Testis (tissue), 3 donors: Measurements from ENCODE around the gene STX19. TPM values are rescaled to one million over a fixed set of nuclear protein-coding genes. Genes with fewer than 3 reads are reported as not detected.

Experiments used
- DNase-seq: peaks from one replicate; pipeline ENCODE4 v3.0.0-alpha.2; 2019
- H3K27ac ChIP-seq, 2 donors: fragments of 200-600 bp; sonication (generic); one replicate each; pipeline ENCODE4 v1.5.1; 2019
- H3K27me3 ChIP-seq: fragments of 200-600 bp; sonication (generic); one replicate; pipeline ENCODE4 v1.5.1; 2019
- H3K36me3 ChIP-seq: fragments of 200-600 bp; sonication (generic); one replicate; pipeline ENCODE4 v1.5.1; 2017; ENCODE audit warnings: low read depth; ENCODE audit errors: missing control alignments
- H3K4me1 ChIP-seq: fragments of 200-600 bp; sonication (generic); one replicate; pipeline ENCODE4 v1.5.1; 2019
- H3K4me3 ChIP-seq, 2 donors: fragments of 200-600 bp; sonication (generic); one replicate each; pipeline ENCODE4 v1.5.1; 2017 to 2019
- H3K9me3 ChIP-seq: fragments of 200-600 bp; sonication (generic); one replicate; pipeline ENCODE4 v1.5.1; 2017
- POLR2A ChIP-seq: fragments of 450-650 bp; IDR thresholded peaks from one replicate; pipeline ENCODE4 v1.6.1; 2017; ENCODE audit warnings: antibody characterized with exemption, mild to moderate bottlenecking, moderate library complexity
- WGBS, 2 donors: methylation state at CpG; one replicate each; pipeline ENCODE4 v1.1.5; 2018; 5-methylcytosine and 5-hydroxymethylcytosine counted together
- intact Hi-C: fragments of 100-400 bp; cut with DNase I; formaldehyde crosslinking; loops from one replicate; pipeline ENCODE4 v1.15.1; 2023; ENCODE audit warnings: low total_unique reads
- polyA plus RNA-seq: library from polyadenylated mRNA; stranded (reverse); fragments of 350-450 nt; fragmentation: Illumina TruSeq; extraction: RNeasy Lipid Tissue Mini Kit (QIAGEN cat#74804); gene quantifications from one replicate; pipeline ENCODE4 v1.2.3, GENCODE V29; 2014; ENCODE audit warnings: low read depth, low replicate concordance; ENCODE audit not compliant: insufficient read depth
- total RNA-seq, 2 donors: library from RNA; depleted of rRNA; stranded (reverse); fragments of >200 nt; gene quantifications; one replicate each; pipeline ENCODE4 v1.2.3, GENCODE V29; 2016
- TF ChIP-seq, protein P1 (sequence below), 3 experiments: fragments of 450-650 bp in 2 of 3; fragments of 200-600 bp in 1 of 3; sonication (generic) in 1 of 3; IDR thresholded peaks; one replicate each; pipeline ENCODE4 v1.5.1; 2016 to 2019; ENCODE audit warnings: antibody characterized with exemption in 3 of 3, mild to moderate bottlenecking in 2 of 3, moderate library complexity in 1 of 3

Gene STX19
- total and polyA plus RNA-seq, 3 donors from 2014 or later: 0.29 TPM; not detected in 2

DNA sequence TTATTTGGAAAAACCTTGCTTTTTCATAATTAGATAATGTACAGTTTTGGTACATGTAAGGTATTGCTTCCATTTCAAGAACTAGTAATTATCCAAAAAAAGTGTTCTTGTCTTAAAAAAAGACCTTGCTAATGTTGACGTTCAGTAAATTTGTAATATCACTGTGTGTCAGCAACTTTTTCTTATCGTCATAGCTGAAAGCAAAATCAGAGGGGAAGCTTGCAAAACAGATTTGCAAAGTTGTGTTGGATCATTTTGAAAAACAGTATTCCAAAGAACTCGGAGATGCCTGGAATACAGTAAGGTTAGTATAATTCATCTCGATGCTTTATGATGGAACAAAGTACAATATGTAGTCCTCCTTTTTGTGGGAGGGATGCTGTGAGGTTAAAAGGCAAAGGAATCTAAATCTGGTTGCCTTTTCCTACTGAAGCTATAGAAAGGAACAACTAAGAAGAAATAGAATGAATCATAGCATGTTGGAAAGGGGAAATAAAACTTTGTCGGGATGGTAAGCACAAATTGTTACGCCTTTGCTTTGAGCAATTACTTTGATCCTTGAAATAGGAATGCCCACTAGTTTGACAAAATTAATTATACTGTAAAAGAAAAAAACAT, 36.0 kb upstream of the STX19 start:
- 45 to 56% methylated on average over 6 of the region's 6 CpGs for WGBS, 2 donors
- Histone ChIP-seq H3K4me1 (peaks cover 20% of the 10 kb centered on the region), H3K27me3 (no peaks in the 10 kb centered on the region), H3K4me3 (no peak overlapping the region), H3K27ac (peak overlapping the region in 1 of 2 donors; percentile 97), H3K36me3 (no peaks in the 10 kb centered on the region), H3K9me3 (no peaks in the 10 kb centered on the region)
- TF ChIP-seq, protein P1, sequence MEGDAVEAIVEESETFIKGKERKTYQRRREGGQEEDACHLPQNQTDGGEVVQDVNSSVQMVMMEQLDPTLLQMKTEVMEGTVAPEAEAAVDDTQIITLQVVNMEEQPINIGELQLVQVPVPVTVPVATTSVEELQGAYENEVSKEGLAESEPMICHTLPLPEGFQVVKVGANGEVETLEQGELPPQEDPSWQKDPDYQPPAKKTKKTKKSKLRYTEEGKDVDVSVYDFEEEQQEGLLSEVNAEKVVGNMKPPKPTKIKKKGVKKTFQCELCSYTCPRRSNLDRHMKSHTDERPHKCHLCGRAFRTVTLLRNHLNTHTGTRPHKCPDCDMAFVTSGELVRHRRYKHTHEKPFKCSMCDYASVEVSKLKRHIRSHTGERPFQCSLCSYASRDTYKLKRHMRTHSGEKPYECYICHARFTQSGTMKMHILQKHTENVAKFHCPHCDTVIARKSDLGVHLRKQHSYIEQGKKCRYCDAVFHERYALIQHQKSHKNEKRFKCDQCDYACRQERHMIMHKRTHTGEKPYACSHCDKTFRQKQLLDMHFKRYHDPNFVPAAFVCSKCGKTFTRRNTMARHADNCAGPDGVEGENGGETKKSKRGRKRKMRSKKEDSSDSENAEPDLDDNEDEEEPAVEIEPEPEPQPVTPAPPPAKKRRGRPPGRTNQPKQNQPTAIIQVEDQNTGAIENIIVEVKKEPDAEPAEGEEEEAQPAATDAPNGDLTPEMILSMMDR (IDR thresholded peaks at IDR 0.05): no peak
- no peak for TF ChIP-seq POLR2A
- intact Hi-C loops: no loop called here
- DNase-seq: no peak

GRCh38 chr3:94063496-94064119, 35.2 kb upstream of the STX19 start:
- intact Hi-C loops: no loop called here

GRCh38 chr3:94062513-94063404, 34.4 kb upstream of the STX19 start, which contains the start of the genes DHFR2 and NSUN3:
Gene DHFR2, minus strand, starts transcription at chr3:94062916. Its CDS starts 1,405 bp downstream, at chr3:94061511.
Gene NSUN3, plus strand, starts transcription at chr3:94063061. Its CDS starts 66 bp downstream, at chr3:94063127.
- TF ChIP-seq POLR2A: no peak
- 0 to 1% methylated on average over 46 to 52 of the region's 52 CpGs for WGBS, 2 donors
- intact Hi-C loops: no loop called here

More at GRCh38 chr3:94063496-94064119, 35.2 kb upstream of the STX19 start:
- H3K4me1 ChIP-seq: peaks cover 20% of the 10 kb centered on the region
- no peak for DNase-seq
- H3K27me3 ChIP-seq: no peaks in the 10 kb centered on the region
- peak overlapping the region; percentile 81 to 92 for H3K4me3 ChIP-seq
- H3K36me3 ChIP-seq: no peaks in the 10 kb centered on the region
- 22 to 28% methylated on average over 17 of the region's 17 CpGs for WGBS, 2 donors
- TF ChIP-seq, protein P1 (IDR thresholded peaks at IDR 0.05): no peak
- no peak for TF ChIP-seq POLR2A
- H3K27ac ChIP-seq: peak overlapping the region; percentile 97 to 98
- H3K9me3 ChIP-seq: no peaks in the 10 kb centered on the region

DNA sequence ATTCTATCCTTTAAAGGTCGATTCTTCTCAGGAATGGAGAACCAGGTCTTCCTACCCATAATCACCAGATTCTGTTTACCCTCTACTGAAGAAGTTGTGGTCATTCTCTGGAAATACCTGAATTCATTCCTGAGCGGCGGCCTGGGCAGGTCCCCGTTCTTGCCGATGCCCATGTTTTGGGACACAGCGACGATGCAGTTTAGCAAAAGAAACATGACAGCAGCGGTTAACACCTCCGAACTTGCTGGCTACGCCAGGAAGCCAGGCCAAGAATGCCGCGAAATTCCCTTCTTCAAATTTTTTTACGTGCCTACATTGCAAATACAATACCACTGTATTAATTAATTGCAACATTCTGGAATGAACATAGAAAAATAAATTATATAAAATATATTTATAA, 32.9 kb upstream of the STX19 start:
- H3K27ac ChIP-seq: no peak overlapping the region
- TF ChIP-seq POLR2A: no peak
- TF ChIP-seq, protein P1 (IDR thresholded peaks at IDR 0.05): no peak
- H3K36me3 ChIP-seq: no peaks in the 10 kb centered on the region
- no peak for DNase-seq
- 73 to 79% methylated on average over 13 of the region's 13 CpGs for WGBS, 2 donors
- H3K9me3 ChIP-seq: no peaks in the 10 kb centered on the region
- no peaks in the 10 kb centered on the region for H3K27me3 ChIP-seq
- H3K4me1 ChIP-seq: peaks cover 20% of the 10 kb centered on the region
- H3K4me3 ChIP-seq: no peak overlapping the region
- intact Hi-C loops: no loop called here

More at GRCh38 chr3:94062513-94063404, 34.4 kb upstream of the STX19 start, which contains the start of the genes DHFR2 and NSUN3:
- peak within 1 kb of the TSS; percentile 81 to 92 for H3K4me3 ChIP-seq
- H3K4me1 ChIP-seq: peaks cover 20% of the 10 kb centered on the region
- DNase-seq: peak; percentile 96
- peak within 1 kb of the TSS; percentile 97 to 98 for H3K27ac ChIP-seq
- no peaks in the 10 kb centered on the region for H3K9me3 ChIP-seq
- H3K36me3 ChIP-seq: no peaks in the 10 kb centered on the region
- no peaks in the 10 kb centered on the region for H3K27me3 ChIP-seq

DNA sequence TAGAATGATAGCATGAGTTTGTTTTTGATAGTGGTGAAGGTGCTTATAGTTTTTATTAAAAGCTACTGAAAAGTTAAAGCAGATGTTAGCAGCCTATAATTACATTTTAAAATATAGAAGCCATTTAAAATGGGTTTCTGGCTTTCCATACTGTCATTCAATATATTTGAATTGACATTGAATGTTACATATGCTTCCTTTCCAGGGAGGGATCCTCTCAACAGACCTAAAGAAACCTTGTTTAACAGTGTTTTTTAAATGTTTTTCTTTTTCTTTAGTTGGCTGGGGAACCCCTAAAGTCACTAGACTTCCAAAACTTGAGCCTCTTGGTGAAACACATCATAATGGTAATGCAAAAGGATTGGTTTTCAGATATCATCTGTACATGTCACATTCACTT, 22.1 kb upstream of the STX19 start:
- TF ChIP-seq, protein P1 (IDR thresholded peaks at IDR 0.05): no peak
- no peak for TF ChIP-seq POLR2A
- Histone ChIP-seq H3K9me3 (no peaks in the 10 kb centered on the region), H3K4me1 (no peaks in the 10 kb centered on the region), H3K27me3 (no peaks in the 10 kb centered on the region), H3K4me3 (no peak overlapping the region), H3K27ac (no peak overlapping the region), H3K36me3 (no peaks in the 10 kb centered on the region)
- intact Hi-C loops: no loop called here
- DNase-seq: no peak
